HEK293T (cell line): ENCODE measurements around the gene MEGF9.

Experiments
- CTBP1 ChIP-seq: fragments of 450-650 bp; IDR thresholded peaks from 2 replicates; pipeline ENCODE4 v1.6.1; 2016; ENCODE audit warnings: borderline replicate concordance
- ELF4 ChIP-seq: fragments of 450-650 bp; IDR thresholded peaks from 2 replicates; pipeline ENCODE4 v1.6.1; 2017; ENCODE audit warnings: antibody characterized with exemption
- FOXK2 ChIP-seq: fragments of 450-650 bp; IDR thresholded peaks from 2 replicates; pipeline ENCODE4 v1.6.1; 2016; ENCODE audit warnings: mild to moderate bottlenecking
- FOXM1 ChIP-seq: fragments of 450-650 bp; IDR thresholded peaks from 2 replicates; pipeline ENCODE4 v1.6.1; 2017; ENCODE audit warnings: mild to moderate bottlenecking, borderline replicate concordance
- LEF1 ChIP-seq: fragments of 450-650 bp; IDR thresholded peaks from 2 replicates; pipeline ENCODE4 v1.6.1; 2017; ENCODE audit warnings: mild to moderate bottlenecking, borderline replicate concordance
- SP1 ChIP-seq: fragments of 450-650 bp; IDR thresholded peaks from 2 replicates; pipeline ENCODE4 v1.6.1; 2017
- SUZ12 ChIP-seq: fragments of 450-650 bp; IDR thresholded peaks from 2 replicates; pipeline ENCODE4 v1.6.1; 2016; ENCODE audit warnings: mild to moderate bottlenecking
- TARDBP ChIP-seq: fragments of 450-650 bp; IDR thresholded peaks from 2 replicates; pipeline ENCODE4 v1.6.1; 2016

DNA sequence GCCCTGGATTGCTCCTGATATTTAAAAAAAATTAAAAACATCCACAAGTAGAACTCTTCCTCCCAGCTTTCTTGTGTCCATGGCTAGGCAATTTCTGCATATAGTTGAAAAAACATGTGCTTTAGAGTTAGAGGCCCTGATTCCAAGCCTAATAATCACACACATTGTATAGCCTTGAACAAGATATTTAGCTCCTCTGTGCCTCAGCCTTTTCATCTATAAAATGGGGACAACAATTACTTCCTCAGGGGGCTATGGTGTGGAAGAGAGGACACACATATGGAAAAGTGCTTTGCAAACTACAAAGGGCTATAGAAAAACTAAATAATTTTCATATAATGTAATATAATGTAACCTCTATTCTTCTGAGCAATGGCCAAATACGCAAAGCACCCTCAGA lies 111.3 kb downstream of the MEGF9 start:
- no peak for TF ChIP-seq TARDBP
- no peak for TF ChIP-seq LEF1
- TF ChIP-seq FOXK2, result no peak
- TF ChIP-seq CTBP1, result no peak
- TF ChIP-seq ELF4, result no peak
- TF ChIP-seq SP1, result no peak
- TF ChIP-seq SUZ12, result no peak
- no peak for TF ChIP-seq FOXM1
